ENCODE results near the gene OGFOD2. TPM values are rescaled to one million over a fixed set of nuclear protein-coding genes. Genes with fewer than 3 reads are reported as not detected.

Gene OGFOD2
- total RNA-seq, 1 donor from 2014 or later, result 24.1 TPM

GRCh38 chr12:123021688-123022604 lies 46.9 kb downstream of the OGFOD2 start:
- no peak for DNase-seq (ENCODE audit: extremely low spot score, unreplicated experiment)
- H3K36me3 Mint-ChIP-seq, result no peaks in the 10 kb centered on the region
- H3K4me3 Mint-ChIP-seq, result no peak overlapping the region
- no peak overlapping the region for H3K27ac Mint-ChIP-seq
- H3K4me1 Mint-ChIP-seq (ENCODE audit: unreplicated experiment), result no peaks in the 10 kb centered on the region
- H3K27me3 Mint-ChIP-seq, result no peaks in the 10 kb centered on the region
- H3K9me3 Mint-ChIP-seq, result no peaks in the 10 kb centered on the region
- TF ChIP-seq CTCF (conservative IDR thresholded peaks at IDR 0.05), result no peak

- Mint-ChIP-seq H3K27ac (no peak overlapping the region), H3K4me3 (no peak overlapping the region), H3K4me1 (ENCODE audit: unreplicated experiment) (no peaks in the 10 kb centered on the region), H3K36me3 (no peaks in the 10 kb centered on the region), H3K9me3 (no peaks in the 10 kb centered on the region), H3K27me3 (no peaks in the 10 kb centered on the region)
- no peak for TF ChIP-seq CTCF (conservative IDR thresholded peaks at IDR 0.05)
- no peak for DNase-seq (ENCODE audit: extremely low spot score, unreplicated experiment)
Observed at GRCh38 chr12:123022846-123023245, 47.8 kb downstream of the OGFOD2 start.

- H3K27ac Mint-ChIP-seq, result no peak overlapping the region
- no peaks in the 10 kb centered on the region for H3K36me3 Mint-ChIP-seq
- no peaks in the 10 kb centered on the region for H3K27me3 Mint-ChIP-seq
- no peaks in the 10 kb centered on the region for H3K4me1 Mint-ChIP-seq (ENCODE audit: unreplicated experiment)
- H3K9me3 Mint-ChIP-seq, result no peaks in the 10 kb centered on the region
- DNase-seq (ENCODE audit: extremely low spot score, unreplicated experiment), result no peak
- TF ChIP-seq CTCF (conservative IDR thresholded peaks at IDR 0.05), result no peak
- H3K4me3 Mint-ChIP-seq, result no peak overlapping the region
Observed at GRCh38 chr12:123024819-123025391, 49.9 kb downstream of the OGFOD2 start.

- Mint-ChIP-seq H3K36me3 (no peaks in the 10 kb centered on the region), H3K4me3 (no peak overlapping the region), H3K4me1 (ENCODE audit: unreplicated experiment) (no peaks in the 10 kb centered on the region), H3K27me3 (no peaks in the 10 kb centered on the region), H3K9me3 (no peaks in the 10 kb centered on the region), H3K27ac (no peak overlapping the region)
- no peak for DNase-seq (ENCODE audit: extremely low spot score, unreplicated experiment)
- TF ChIP-seq CTCF (conservative IDR thresholded peaks at IDR 0.05), result no peak
Observed at GRCh38 chr12:123026094-123026853, 51.2 kb downstream of the OGFOD2 start.

- Mint-ChIP-seq H3K4me1 (ENCODE audit: unreplicated experiment) (no peaks in the 10 kb centered on the region), H3K36me3 (no peaks in the 10 kb centered on the region), H3K27ac (no peak overlapping the region), H3K9me3 (no peaks in the 10 kb centered on the region), H3K27me3 (no peaks in the 10 kb centered on the region), H3K4me3 (no peak overlapping the region)
- no peak for DNase-seq (ENCODE audit: extremely low spot score, unreplicated experiment)
- TF ChIP-seq CTCF (conservative IDR thresholded peaks at IDR 0.05), result no peak
Observed at GRCh38 chr12:123027726-123028445, 52.8 kb downstream of the OGFOD2 start.

Data from type B pancreatic cell (in vitro differentiated cells).